CD1c-positive myeloid dendritic cell (primary cell): ENCODE data around the gene NOXO1.

Experiments
- DNase-seq: peaks from one replicate; pipeline ENCODE4 v3.0.0-alpha.2; 2016; ENCODE audit errors: extremely low spot score

NOXO1 gene

DNA sequence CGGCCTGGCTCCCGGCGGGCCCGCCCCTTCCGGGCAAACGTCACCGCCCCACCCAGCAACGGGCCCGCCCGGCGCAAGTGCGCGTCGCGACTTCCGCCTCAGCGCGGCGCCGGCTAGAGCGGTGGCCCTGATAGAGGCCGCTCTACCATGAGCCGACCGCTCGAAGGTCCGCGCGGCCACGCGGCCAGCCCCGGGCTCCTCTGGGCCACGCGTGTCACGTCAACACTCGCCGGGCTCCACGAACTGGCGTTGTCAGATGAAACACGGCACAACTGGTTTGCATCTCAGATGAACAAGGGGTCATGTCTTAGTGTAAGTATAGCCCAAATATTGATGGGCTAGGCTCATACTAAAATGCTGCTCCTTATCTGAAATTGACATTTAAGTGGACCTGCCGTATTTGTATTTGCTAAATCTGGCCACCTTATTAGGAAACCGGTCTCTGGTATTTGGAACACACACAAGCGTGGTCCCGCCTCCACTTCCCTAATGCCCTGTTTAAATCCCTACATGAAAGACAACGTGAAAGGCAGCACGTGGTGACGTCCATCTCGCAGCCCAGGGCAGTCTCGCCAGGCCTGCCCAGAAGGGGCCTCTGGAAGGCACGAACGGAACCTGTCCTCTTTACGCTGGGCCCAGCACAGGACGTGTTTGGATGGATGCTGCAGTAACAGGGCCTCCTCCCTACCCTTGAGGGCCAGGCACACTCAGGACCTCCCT, 28.7 kb upstream of the NOXO1 start, which contains the start of gene ZNF598:
ZNF598 (minus strand) TSS at position 31 of the 720 bp plus-strand sequence.
- peak; percentile 94 for DNase-seq

DNA sequence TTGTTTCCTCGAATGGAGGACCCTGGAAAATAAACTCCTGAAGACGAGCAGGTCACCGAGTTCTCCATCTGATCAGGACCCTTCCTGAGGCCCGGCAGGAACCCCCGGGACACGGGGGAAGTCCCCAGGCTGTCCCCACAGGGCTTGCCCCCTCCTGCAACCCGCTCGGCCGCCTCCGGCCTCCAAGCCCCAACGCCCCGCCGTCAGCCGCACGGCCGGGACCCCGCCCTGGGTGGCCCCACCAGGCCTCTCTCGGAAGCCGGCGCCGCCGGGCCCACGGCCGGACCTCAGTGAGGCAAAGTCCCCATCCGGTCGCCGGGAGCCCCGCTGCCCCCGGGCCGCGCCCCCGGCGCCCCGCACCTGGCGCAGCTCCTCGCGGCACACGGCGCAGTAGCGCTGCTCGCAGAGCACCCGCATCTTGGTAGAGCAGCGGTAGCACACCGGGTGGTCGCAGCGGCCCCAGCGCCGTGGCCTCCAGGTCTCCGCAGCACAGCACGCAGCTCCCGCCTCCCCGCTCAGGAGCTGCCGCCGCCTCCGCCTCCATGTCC, 28.0 kb upstream of the NOXO1 start:
- DNase-seq: no peak

DNA sequence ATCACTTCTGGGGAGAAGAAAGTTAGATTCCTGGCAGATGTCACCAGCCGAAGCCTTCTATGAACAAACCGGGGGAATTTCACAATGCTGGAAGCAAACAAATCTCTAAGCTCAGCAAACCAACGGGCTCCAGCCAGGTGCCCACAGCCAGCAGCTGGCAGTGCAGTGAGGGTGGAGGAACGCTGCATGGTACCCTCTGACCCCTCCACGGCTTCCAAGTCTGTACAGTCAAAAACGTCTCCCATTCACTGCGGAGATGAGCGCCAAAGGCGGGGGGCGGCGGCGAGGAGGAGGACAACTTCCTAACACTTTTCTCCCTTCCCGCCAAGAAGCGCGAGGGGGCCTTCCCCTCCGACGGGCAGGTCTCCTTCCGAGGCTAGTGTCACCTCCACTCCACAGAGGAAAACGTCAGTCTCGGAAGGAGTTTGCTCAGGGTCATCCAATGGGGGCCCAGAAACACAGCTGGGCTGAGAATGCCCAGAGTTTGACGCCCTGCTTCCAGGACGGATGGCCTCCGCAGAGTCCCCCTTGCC, 27.4 kb upstream of the NOXO1 start:
- DNase-seq: no peak

DNA sequence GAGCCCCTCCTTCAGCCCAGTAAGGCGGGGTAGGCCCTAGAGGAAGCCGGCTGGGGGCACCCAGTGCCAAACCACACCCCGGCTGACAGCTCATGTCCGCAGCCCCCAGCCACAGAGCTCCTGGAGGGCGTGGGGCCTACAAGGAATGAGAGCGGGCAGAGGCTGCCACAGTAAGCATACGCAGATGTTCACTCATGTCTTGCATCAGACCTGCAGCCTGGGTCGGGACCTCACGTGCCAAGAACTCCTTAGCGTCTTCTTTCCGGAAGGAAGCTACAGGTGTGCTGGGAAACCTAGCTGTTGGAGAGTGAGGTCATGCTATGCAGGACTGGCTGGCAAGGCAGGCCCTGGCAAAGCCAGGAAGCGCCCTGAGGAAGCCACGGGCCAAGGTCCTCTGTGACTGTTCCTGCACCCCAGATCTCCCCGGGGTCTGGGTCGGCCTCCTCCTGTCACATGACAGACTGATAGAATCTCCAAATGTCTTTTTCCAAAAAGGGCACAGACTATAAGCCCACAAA, 26.8 kb upstream of the NOXO1 start:
- no peak for DNase-seq

DNA sequence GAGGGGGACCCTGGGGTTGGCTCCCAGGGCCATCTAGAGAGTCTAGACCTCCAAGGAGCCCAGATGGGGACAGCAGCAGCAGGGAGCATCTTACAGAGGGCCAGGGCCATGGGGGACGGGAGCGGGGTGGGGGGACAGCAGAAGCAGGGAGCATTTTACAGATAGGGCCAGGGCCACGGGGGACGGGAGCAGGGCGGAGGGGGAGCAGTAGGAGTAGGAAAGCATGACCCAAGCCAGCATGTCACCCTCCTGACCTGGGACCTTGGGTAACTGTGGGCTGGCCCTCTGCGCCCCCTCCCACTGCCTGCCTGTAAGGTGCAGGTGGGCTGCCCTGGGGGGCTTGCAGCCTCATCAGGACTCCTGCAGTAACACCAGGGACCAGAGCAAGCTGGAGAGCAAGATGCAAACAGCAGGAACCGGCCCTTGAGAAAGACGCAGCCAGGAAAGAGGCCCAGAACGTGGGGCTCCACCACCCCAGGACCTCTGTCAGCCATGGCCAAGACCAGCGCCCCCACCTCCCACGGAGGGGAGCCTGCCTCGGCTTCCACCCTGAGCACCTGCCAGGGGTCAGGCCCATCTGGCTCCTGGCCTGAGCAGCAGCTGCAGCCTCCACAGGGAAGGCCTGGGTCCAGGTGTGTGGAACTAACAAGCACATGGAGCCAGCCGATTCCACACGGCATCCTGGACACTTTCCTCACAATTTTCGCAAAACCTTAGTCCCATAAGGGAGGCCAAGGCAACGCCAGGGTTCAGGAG, 26.0 kb upstream of the NOXO1 start:
- no peak for DNase-seq

DNA sequence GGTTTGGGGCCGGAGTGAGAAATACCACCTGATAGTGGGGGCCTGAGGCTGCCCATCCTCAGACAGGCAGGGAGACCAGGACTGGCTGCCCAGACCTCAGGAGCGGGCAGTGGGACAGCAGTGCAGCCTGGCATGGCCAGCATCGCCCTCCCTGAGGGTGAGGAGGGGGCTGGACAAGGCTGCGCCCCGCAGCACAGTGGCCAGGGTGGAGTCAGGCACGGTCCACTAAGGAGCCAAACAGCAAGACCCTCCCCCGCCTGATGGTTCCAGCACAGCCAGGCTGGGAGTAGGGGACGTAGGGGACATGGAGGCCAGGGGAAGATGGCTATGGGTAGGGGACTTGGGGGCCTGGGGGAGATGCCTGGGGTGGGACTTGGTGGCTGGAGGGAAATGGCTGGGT, 25.0 kb upstream of the NOXO1 start:
- DNase-seq: no peak

DNA sequence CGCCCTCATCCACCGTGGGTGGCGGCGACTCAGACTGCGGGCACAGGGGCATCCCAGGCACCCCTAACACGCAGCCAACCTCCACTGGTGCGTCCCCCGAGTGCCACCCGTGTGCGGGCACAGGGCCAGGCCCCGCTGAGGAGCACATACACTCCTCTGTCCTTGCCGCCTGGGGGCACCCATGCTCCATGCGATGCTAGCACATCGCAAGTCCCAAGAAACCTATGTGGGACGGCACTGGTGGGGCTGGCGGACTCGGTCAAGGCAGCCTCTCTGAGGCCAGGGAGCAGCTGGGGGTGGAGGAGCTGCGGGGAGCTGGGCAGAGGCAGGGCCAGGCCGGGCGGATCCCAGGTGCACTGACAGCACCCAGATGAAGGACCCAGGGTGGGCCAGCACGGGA, 24.4 kb upstream of the NOXO1 start:
- no peak for DNase-seq

DNA sequence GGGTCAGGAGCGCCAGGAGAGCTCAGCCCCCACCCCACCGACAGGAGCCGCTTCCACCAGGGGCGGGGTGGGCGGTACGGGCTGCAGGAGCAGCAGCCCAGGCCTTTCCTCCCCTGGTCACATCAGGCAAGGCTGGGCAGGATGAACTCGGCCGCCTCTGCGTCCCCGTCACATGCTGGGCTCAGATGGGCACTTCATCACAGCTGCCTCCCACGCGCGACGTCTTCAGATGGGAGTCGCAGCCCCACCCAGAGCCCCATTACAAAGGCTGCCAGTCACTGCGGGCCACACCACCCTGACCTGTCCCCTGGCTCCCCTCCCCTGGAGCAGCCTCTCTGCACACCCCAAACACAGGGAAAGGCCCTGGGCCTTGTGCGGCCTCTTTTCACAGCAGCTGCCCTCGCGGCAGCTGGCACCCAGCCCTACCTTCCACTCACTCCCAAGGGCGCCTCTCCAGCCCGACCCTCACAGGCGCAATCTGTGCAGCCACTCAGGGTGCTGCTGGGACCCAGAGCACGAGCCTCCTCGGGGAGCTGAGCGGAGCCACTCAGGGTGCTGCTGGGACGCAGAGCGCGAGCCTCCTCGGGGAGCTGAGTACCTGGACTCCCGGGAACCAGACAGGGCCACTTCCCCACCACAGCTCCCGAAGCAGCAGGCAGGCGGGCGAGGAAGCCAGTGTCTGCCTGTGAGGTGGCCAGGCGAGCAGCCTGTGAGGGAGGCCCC, 23.7 kb upstream of the NOXO1 start:
- no peak for DNase-seq

DNA sequence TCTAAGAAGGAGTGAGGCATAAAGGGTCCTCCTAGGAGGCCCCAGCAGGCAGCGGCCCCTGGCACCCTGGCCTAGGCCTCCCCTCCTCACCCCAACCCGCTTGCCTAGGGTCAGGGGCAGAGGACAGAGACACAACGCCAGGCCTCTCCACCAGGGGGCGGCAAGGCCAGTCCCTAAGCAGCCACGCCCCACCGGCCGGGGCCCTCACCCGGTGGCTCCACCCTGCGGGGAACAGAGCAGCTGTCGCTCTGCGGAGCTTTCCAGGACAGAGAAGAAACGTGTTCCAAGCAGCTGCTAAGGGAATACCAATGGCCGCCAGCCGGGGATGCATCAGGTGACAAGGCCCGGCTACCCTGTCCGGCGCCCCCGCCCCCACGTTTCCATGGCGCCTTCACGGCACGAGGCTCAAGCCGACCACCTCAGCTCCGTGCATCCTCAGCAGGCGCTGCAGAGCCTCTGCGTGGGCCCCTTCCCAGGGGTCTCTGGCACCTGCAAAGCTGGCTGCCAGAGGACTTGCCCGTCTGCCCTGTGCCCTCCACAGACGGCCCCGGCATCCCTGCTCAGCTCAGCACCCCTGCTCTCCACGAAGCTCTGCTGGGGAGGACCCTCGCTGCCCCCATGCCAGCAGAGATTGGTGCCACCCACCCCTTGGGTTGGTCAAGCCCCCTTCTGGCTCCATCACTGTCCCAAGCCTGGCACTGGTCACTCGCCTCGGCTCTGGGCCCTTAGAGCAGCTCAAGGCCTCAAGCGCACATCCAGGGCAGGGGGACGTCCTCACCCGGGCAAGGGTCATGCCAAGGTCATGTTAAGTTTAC, 22.8 kb upstream of the NOXO1 start:
- DNase-seq: peak; percentile 95

DNA sequence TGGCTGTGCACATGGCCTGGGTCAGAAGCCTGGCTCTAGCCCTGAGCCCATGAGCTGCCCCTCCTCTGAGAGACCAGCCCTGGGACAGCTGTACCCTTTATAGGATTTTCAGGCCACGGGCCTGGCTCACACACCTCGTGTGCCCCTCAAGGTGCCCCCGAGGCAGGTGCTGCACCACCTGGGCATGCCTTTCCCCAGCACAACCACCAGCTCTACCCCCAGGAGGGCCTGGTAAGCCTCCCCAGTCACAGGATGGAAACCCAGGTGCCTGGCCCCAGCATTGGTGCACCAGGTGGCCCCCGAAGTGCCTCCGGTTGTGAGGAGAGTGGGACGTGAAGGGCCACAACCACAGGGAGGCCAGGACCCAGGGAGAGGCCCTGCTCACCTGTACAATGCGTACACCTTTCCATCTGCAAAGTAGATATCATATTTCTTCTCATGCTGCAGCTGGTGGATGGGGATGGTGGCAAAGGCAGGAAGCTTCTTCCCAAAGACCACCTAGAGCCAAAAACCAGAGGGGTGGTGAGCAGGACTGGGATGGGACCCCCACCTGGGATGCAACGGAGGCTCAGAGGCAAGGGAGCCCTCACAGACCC, 22.1 kb upstream of the NOXO1 start:
- no peak for DNase-seq

DNA sequence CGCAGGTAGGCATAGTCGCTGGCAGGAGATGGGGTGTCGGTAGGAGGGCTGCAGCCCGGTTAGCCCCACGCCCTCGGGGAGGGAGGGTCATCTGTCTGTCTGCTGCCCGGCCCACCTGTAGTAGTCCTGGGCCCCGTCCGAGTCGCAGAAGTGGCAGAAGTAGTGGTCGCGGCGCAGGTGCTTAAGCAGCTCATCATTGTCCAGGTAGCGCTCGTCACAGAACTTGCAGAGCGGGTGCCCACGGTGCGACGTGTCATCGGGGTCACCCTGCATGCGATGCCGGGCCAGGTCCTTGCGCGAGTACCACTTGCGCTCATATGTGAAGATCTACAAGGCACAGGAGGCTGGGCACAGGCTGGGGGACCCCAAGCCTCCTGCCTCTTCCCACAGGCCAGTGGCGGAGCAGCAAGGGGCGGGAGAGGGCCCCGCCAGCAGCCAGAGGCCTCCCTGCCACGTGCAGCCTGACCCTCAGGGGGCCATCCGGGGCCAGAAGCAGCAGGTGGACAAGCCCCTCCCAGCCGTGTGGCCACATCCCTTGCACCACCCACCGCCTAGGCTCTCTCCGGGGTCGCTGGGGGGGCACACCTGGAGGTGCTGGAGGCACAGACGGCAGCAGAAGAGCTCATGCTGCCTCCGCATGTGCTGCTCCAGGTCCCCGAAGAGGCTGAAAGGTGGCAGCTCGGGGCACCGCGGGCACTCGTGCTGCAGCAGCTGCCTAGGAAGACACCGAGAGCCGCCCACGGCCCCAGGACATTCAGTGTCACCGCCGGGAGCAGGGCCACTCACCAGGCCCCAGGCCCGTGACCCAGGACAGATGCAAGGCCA, 21.3 kb upstream of the NOXO1 start:
- no peak for DNase-seq

DNA sequence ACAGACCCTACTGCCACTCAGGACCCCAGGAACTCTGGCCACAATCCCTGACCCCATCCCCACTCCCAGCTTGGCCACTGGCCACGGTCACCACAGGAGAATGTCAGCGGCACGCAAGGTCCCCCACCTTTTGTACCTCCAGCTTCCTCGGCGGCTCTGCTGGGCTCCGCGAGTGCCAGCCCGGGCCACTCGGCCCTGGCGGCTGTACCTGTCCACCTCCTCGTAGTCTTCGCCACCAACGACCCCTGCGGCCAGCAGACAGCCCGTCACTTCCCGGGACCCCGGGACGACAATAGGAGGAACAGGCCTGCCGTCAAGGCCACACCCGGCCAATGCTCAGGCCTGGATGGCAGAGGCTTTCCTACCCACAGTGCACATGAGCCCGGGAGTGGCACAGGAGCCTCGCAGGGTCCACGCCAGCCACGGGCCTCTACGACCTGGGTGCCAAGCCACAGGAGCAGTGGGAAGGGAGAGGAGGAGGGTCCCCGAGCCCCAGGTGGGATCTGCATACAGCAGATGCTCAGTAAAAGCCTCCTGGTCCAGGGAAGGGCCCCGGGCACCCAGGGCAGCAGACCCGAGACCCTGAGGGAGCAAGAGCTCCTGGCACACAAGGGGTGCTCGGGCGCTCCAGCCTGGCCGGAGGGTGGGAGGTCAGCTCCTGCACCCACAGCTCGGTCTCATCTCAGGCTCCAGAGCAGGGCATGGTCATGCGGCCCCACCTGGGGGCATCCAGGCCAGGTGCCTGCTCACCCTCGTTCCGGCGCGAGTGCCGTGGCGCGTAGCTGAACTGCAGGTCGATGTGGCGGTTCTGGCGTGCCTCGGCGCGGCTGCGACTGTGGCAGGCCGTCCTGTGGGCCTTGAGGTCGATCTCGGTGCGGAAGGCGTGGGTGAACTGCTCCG, 20.4 kb upstream of the NOXO1 start:
- DNase-seq: no peak

DNA sequence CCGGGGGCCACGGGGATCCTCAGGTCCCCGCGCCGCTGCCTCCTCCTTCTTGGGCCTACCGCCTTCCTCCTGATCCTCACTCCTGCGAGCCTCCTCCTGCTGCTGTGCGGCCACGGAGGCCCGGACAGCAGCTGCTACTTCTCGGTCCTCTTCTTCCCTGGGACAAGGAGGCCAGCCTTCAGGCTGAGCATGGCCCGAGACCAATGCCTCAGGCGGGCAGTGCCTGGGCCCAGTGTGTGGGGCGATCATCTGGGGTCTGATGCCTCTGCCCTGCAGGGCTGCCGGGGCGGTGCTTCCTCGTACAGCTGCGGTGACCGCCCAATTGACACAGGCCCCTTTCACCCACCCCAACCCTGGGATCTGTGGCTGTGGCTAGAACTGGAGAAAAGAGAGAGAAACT, 19.8 kb upstream of the NOXO1 start:
- DNase-seq: no peak

DNA sequence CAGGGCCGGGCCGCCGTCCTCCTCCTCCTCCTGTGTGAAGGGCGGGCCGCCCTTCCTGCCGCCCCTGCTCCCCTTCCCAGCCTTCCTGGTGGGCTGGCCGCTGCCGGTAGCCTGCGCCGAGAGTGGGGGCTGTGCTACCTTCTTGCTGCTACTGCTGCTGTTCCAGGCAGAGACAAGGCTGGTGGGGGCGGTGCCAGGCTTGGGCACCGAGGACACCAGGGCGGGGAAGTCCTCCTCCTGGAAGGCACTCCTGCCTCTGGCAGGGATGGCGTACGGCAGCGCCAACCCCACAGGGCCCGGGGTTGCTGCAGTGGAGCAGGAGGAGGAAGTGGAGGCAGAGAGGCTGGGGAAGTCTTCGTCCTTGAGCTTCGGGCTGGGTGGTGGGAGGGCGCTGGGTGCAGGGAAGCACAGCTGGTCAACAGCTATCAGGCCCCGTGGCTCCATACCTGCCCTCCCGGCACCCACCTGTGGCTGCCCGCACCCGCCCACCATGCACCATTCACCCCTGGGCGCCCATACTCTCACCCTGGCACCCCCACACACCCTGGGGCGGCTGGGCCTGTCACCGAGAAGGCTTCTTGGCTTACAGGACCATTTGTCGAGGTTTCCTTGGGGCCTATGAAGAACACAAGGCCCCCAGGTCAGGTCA, 18.7 kb upstream of the NOXO1 start:
- DNase-seq: no peak

DNA sequence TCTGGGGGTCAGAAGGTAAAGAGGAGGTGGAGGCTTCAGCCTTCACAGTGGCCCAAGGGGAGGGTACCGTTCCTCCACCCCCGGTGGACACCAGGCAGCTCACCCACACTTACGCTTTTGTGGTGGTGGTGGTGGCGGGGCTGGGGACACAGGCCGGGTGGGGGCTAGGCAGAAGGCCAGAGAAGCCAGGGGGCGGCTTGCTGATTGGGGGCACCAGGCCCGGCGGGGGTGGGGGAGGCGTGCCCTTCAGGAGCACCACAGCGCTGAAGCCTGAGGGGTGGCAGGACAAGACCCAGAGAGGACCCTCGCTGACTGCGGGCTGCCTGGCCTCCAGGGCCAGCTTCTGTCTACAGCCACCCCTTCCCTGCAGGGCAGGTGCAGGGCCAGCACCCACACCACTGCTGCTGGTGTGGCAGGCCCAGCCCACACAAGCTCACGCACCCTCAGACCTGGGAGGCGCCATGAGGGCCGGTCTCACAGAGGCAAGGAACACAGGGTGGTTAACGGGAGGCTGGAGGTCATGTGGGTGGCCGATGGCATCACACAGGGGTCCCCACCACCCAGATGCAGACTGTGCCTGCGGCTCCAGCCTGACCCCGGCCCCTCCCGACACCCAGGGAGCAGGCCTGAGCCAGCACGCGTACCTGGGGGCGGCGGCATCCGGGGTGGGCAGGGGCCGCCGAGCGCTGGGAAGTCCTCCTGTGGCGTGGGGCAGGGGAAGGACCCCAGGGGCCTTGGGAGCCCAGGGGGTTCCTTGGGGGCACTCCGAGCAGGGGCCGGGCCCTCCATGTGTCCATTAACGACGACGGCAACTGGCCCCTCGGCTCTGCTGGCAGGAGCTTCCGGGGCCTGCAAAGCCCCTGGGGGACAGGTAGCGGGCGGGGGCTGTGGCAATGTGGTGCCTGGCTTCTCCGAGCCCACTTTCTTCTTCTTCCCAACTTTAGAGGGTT, 17.9 kb upstream of the NOXO1 start:
- DNase-seq: no peak

DNA sequence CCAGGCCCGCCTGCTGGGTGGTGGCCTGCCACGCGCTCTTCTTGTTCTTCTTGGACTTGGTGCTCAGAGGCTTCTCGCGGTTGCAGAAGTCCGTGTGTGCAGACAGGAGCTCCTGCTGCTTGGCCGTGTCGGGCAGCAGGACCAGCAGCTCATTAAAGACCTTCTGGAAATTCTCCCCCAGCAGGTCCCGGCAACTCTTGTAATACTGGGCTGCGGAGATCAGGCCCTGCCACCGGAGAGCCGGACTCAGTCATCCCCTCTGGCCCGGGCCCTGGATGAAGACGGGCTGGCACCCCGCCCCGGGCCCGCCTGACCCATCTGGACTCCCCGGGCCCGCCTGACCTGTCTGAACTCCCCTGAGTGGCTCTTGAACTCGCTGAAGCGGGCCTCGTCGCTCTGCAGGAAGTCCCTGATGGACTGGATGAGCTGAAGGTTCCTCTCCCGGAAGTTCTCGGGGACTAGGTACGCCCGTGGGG, 17.1 kb upstream of the NOXO1 start:
- DNase-seq: no peak
